Cardiac fibroblast (primary cell): ENCODE measurements around the gene COX15.
"Not testable (repeated sequence)": the region's sequence is repeated elsewhere in the genome, so short reads cannot be mapped to it uniquely, and the experiment has no call there.

Experiments used
- DNase-seq, 2 donors: peaks; one replicate each; pipeline versions ENCODE4 v3.0.0 to v3.0.0-alpha.2; 2010; ENCODE audit warnings: low read depth in 2 of 2
- H3K4me3 ChIP-seq, 2 donors: replicated peaks in 1 of 2; 1 replicate in 1 of 2; 2 replicates in 1 of 2; pipeline ENCODE4 v1.5.1; 2011; ENCODE audit warnings: low read depth in 2 of 2, low read length in 2 of 2, mild to moderate bottlenecking in 2 of 2, moderate library complexity in 1 of 2
- CTCF ChIP-seq: IDR thresholded peaks from one replicate; pipeline ENCODE4 v1.5.1; 2011; ENCODE audit warnings: low read depth, mild to moderate bottlenecking, low read length, inconsistent platforms

The COX15 gene

GRCh38 chr10:99742701-99743100 lies 10.8 kb upstream of the COX15 start:
- DNase-seq: peak in 1 of 2 donors; percentile 60
- TF ChIP-seq CTCF: no peak
- no peak overlapping the region for H3K4me3 ChIP-seq

GRCh38 chr10:99742254-99742653 lies 10.3 kb upstream of the COX15 start:
- H3K4me3 ChIP-seq: no peak overlapping the region
- no peak for TF ChIP-seq CTCF
- peak in 1 of 2 donors; percentile 78 for DNase-seq

GRCh38 chr10:99740933-99741559 lies 9.1 kb upstream of the COX15 start:
- H3K4me3 ChIP-seq: no peak overlapping the region
- peak in 1 of 2 donors; percentile 32 for DNase-seq
- no peak for TF ChIP-seq CTCF

- no peak for DNase-seq
- no peak overlapping the region for H3K4me3 ChIP-seq
- no peak for TF ChIP-seq CTCF
These were observed 8.3 kb upstream of the COX15 start for GRCh38 chr10:99740260-99740659.

GRCh38 chr10:99734111-99734510 lies 2.2 kb upstream of the COX15 start:
- H3K4me3 ChIP-seq, DNase-seq: not testable (repeated sequence)

- H3K4me3 ChIP-seq: no peak overlapping the region
- DNase-seq: no peak
These were observed 1.4 kb upstream of the COX15 start for GRCh38 chr10:99733366-99733765.

More at GRCh38 chr10:99733366-99733765, 1.4 kb upstream of the COX15 start:
- no peak for TF ChIP-seq CTCF
